ENCODE results near the gene FAM174C. TPM values are rescaled to one million over a fixed set of nuclear protein-coding genes. Genes with fewer than 3 reads are reported as not detected.

The FAM174C gene
- total and polyA plus RNA-seq, 8 donors, result 6.2 to 240 (median 78.1) TPM

DNA sequence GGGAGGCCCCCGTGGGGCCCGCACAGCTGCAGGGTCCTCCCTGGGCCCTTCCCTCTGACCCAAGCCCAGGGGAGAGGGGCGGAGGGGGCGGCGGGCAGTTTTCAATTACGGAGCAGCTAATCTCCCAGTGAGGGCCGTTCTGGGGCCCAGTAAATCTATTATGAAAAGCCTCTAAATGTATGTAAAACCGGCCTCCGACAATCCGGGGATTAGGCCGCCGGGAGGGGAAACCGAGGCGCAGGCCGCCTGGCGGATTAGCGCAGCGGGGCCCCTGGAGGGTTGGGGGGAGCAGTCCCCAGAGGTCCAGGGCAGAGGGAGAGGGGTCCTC is 35.5 kb downstream of the FAM174C start:
- peaks cover 0 to 71% (median 46%) of the 10 kb centered on the region in 3 donors for H3K27me3 ChIP-seq
- H3K27ac ChIP-seq, result no peak overlapping the region
- no peak overlapping the region for H3K4me3 ChIP-seq
- no peak for DNase-seq
- TF ChIP-seq CTCF (IDR thresholded peaks at IDR 0.05) (no peak), EP300 (IDR thresholded peaks at IDR 0.05) (no peak), POLR2AphosphoS5 (IDR thresholded peaks at IDR 0.05) (no peak), POLR2A (IDR thresholded peaks at IDR 0.05) (no peak)
- intact Hi-C loops (cut with DNase I; ENCODE audit: low total_unique reads), result no loop called here
- WGBS, 5 donors, result 83 to 89% (median 88%) methylated on average over 15 to 18 of the region's 18 CpGs
- H3K36me3 ChIP-seq, result no peaks in the 10 kb centered on the region
- no peaks in the 10 kb centered on the region for H3K9me3 ChIP-seq
- H3K4me1 ChIP-seq, result peaks cover 6 to 14% (median 10%) of the 10 kb centered on the region in 4 donors

- Histone ChIP-seq H3K36me3 (no peaks in the 10 kb centered on the region), H3K4me1 (peaks cover 8 to 18% (median 14%) of the 10 kb centered on the region in 4 donors), H3K27ac (no peak overlapping the region), H3K9me3 (no peaks in the 10 kb centered on the region), H3K27me3 (peaks cover 0 to 79% (median 54%) of the 10 kb centered on the region in 3 donors), H3K4me3 (no peak overlapping the region)
- DNase-seq, result no peak
- WGBS, 5 donors, result 60 to 70% (median 68%) methylated on average over 15 to 21 of the region's 21 CpGs
- TF ChIP-seq POLR2AphosphoS5 (IDR thresholded peaks at IDR 0.05), result no peak
- TF ChIP-seq CTCF (IDR thresholded peaks at IDR 0.05), result no peak
- TF ChIP-seq EP300 (IDR thresholded peaks at IDR 0.05), result no peak
- no peak for TF ChIP-seq POLR2A (IDR thresholded peaks at IDR 0.05)
- intact Hi-C loops (cut with DNase I; ENCODE audit: low total_unique reads), result no loop called here
Observed at GRCh38 chr19:1311543-1312091, 36.3 kb downstream of the FAM174C start.

- H3K27ac ChIP-seq, result no peak overlapping the region
- intact Hi-C loops (cut with DNase I; ENCODE audit: low total_unique reads), result no loop called here
- no peaks in the 10 kb centered on the region for H3K9me3 ChIP-seq
- H3K36me3 ChIP-seq, result no peaks in the 10 kb centered on the region
- TF ChIP-seq EP300 (IDR thresholded peaks at IDR 0.05) (no peak), POLR2AphosphoS5 (IDR thresholded peaks at IDR 0.05) (no peak), CTCF (IDR thresholded peaks at IDR 0.05) (no peak), POLR2A (IDR thresholded peaks at IDR 0.05) (no peak)
- H3K27me3 ChIP-seq, result peaks cover 0 to 93% (median 68%) of the 10 kb centered on the region in 3 donors
- H3K4me1 ChIP-seq, result peaks cover 8 to 18% (median 14%) of the 10 kb centered on the region in 4 donors
- peak in 1 of 2 donors; percentile 76 for DNase-seq
- 60 to 78% (median 63%) methylated on average over 32 to 61 of the region's 61 CpGs for whole genome bisulfite sequencing, 5 donors
- no peak overlapping the region for H3K4me3 ChIP-seq
Observed at GRCh38 chr19:1312767-1313694, 37.7 kb downstream of the FAM174C start.

- peaks cover 8 to 18% (median 14%) of the 10 kb centered on the region in 4 donors for H3K4me1 ChIP-seq
- WGBS, 5 donors, result 61 to 70% (median 62%) methylated on average over 30 to 32 of the region's 32 CpGs
- intact Hi-C loops (cut with DNase I; ENCODE audit: low total_unique reads), result no loop called here
- no peak overlapping the region for H3K27ac ChIP-seq
- no peaks in the 10 kb centered on the region for H3K9me3 ChIP-seq
- H3K27me3 ChIP-seq, result peaks cover 0 to 98% (median 77%) of the 10 kb centered on the region in 3 donors
- no peaks in the 10 kb centered on the region for H3K36me3 ChIP-seq
- peak in 1 of 2 donors; percentile 70 for DNase-seq
- no peak overlapping the region for H3K4me3 ChIP-seq
- TF ChIP-seq CTCF (IDR thresholded peaks at IDR 0.05) (no peak), POLR2A (IDR thresholded peaks at IDR 0.05) (no peak), POLR2AphosphoS5 (IDR thresholded peaks at IDR 0.05) (no peak), EP300 (IDR thresholded peaks at IDR 0.05) (no peak)
Observed at GRCh38 chr19:1313695-1314613, 38.6 kb downstream of the FAM174C start.
